H1 (cell line): ENCODE measurements around the gene AASDHPPT. TPM values are rescaled to one million over a fixed set of nuclear protein-coding genes. Genes with fewer than 3 reads are reported as not detected.

Experiments used
- CTCF ChIA-PET: fragments of 300-600 bp; sonication (Branson Sonifier 250); formaldehyde crosslinking; loops from one replicate; lab custom pipeline; 2021; ENCODE audit not compliant: partially characterized antibody; lab: Charles Lee
- POLR2A ChIA-PET: fragments of 300-600 bp; sonication (Branson Sonifier 250); formaldehyde crosslinking; loops from one replicate; lab custom pipeline; 2021; ENCODE audit warnings: inconsistent platforms; ENCODE audit not compliant: partially characterized antibody; lab: Charles Lee
- DNase-seq, 2 experiments: peaks; one replicate each; pipeline versions ENCODE4 v3.0.0 to v3.0.0-alpha.2; 2010 to 2022; ENCODE audit warnings: low spot score in 2 of 2, low read depth in 1 of 2, mixed read lengths in 1 of 2
- FAIRE-seq: peaks from 2 replicates; lab custom pipeline; 2011; peaks lifted over from hg19 to GRCh38; lab: Jason Lieb, UNC
- H2AFZ ChIP-seq: 2 replicates; pipeline ENCODE4 v1.8.1; 2012; ENCODE audit warnings: low read length, inconsistent platforms
- H2AK5ac ChIP-seq: 2 replicates; pipeline ENCODE4 v1.6.1; 2013; ENCODE audit warnings: low read depth, low read length
- H2BK120ac ChIP-seq: replicated peaks from 2 replicates; pipeline ENCODE3; 2013; ENCODE audit warnings: low read depth, low read length, inconsistent platforms
- H2BK12ac ChIP-seq: 2 replicates; pipeline ENCODE4 v1.6.1; 2013; ENCODE audit warnings: low read depth, low read length
- H2BK15ac ChIP-seq: 2 replicates; pipeline ENCODE4 v1.6.1; 2013; ENCODE audit warnings: low read length
- H2BK20ac ChIP-seq: 2 replicates; pipeline ENCODE4 v1.6.1; 2013; ENCODE audit warnings: low read length
- H2BK5ac ChIP-seq: 2 replicates; pipeline ENCODE4 v1.6.1; 2013; ENCODE audit warnings: low read depth, low read length
- H3K14ac ChIP-seq: 2 replicates; pipeline ENCODE4 v1.6.1; 2013; ENCODE audit warnings: inconsistent platforms; ENCODE audit not compliant: insufficient read length
- H3K18ac ChIP-seq: 2 replicates; pipeline ENCODE4 v1.6.1; 2013; ENCODE audit warnings: low read length; ENCODE audit errors: extremely low read depth
- H3K23ac ChIP-seq: 2 replicates; pipeline ENCODE4 v1.6.1; 2013; ENCODE audit warnings: inconsistent platforms; ENCODE audit not compliant: insufficient read length
- H3K23me2 ChIP-seq: 2 replicates; pipeline ENCODE4 v1.6.1; 2013; ENCODE audit warnings: low read depth, low read length
- H3K27ac ChIP-seq: 2 replicates; pipeline ENCODE4 v1.6.1; 2011; ENCODE audit warnings: low read depth, low read length, inconsistent platforms
- H3K27me3 ChIP-seq, 4 experiments: replicated peaks in 1 of 4; 1 replicate in 1 of 4; 2 replicates in 3 of 4; pipeline versions ENCODE4 v1.6.1 to v1.8.1; 2011 to 2013; ENCODE audit warnings: low read length in 3 of 4, mild to moderate bottlenecking in 3 of 4, inconsistent platforms in 2 of 4, mixed read lengths in 2 of 4, moderate library complexity in 1 of 4; ENCODE audit not compliant: control insufficient read depth in 3 of 4, insufficient read depth in 3 of 4; ENCODE audit errors: extremely low read depth in 1 of 4
- H3K36me3 ChIP-seq, 4 experiments: 2 replicates each; pipeline versions ENCODE4 v1.6.1 to v1.8.1; 2011 to 2013; ENCODE audit warnings: mild to moderate bottlenecking in 4 of 4, low read length in 3 of 4, moderate library complexity in 2 of 4, control low read depth in 1 of 4, inconsistent platforms in 1 of 4; ENCODE audit not compliant: insufficient read depth in 4 of 4, control insufficient read depth in 2 of 4
- H3K4ac ChIP-seq: replicated peaks from 2 replicates; pipeline ENCODE3; 2013; ENCODE audit warnings: low read length, low read depth, mixed read lengths, inconsistent platforms; ENCODE audit not compliant: insufficient read length
- H3K4me1 ChIP-seq, 4 experiments: replicated peaks in 1 of 4; 1 replicate in 1 of 4; 2 replicates in 3 of 4; pipeline versions ENCODE4 v1.6.1 to v1.8.1; 2011 to 2013; ENCODE audit warnings: low read length in 3 of 4, inconsistent platforms in 2 of 4, mixed read lengths in 1 of 4; ENCODE audit not compliant: insufficient read depth in 4 of 4, control insufficient read depth in 3 of 4
- H3K4me2 ChIP-seq, 2 experiments: 2 replicates each; pipeline versions ENCODE4 v1.6.1 to v1.8.1; 2011 to 2013; ENCODE audit warnings: low read depth in 2 of 2, low read length in 2 of 2, control low read depth in 1 of 2, inconsistent platforms in 1 of 2, mild to moderate bottlenecking in 1 of 2; ENCODE audit not compliant: insufficient read depth in 1 of 2
- H3K4me3 ChIP-seq, 4 experiments: fragments of 200-600, 300-600 bp in 1 of 4; sonication (generic), shearing (Covaris generic), sonication (Bioruptor Twin) in 1 of 4; 2 replicates each; pipeline versions ENCODE4 v1.5.1 to v1.8.1; 2011 to 2016; ENCODE audit warnings: low read length in 4 of 4, low read depth in 3 of 4, control low read depth in 2 of 4, inconsistent platforms in 2 of 4, mild to moderate bottlenecking in 2 of 4, mixed read lengths in 1 of 4, moderate library complexity in 1 of 4; ENCODE audit not compliant: insufficient read depth in 2 of 4; ENCODE audit errors: extremely low read depth in 1 of 4
- H3K56ac ChIP-seq: replicated peaks from 2 replicates; pipeline ENCODE3; 2013; ENCODE audit warnings: low read depth, mild to moderate bottlenecking, mixed read lengths, low read length, inconsistent platforms; ENCODE audit not compliant: insufficient read length
- H3K79me1 ChIP-seq: 2 replicates; pipeline ENCODE4 v1.6.1; 2013; ENCODE audit warnings: low read depth, low read length, control low read depth
- H3K79me2 ChIP-seq, 2 experiments: 2 replicates each; pipeline versions ENCODE4 v1.6.1 to v1.8.1; 2012 to 2013; ENCODE audit warnings: low read length in 2 of 2, mild to moderate bottlenecking in 2 of 2, inconsistent platforms in 1 of 2; ENCODE audit not compliant: insufficient read depth in 2 of 2, control insufficient read depth in 1 of 2
- H3K9ac ChIP-seq, 4 experiments: replicated peaks in 1 of 4; 1 replicate in 1 of 4; 2 replicates in 3 of 4; pipeline versions ENCODE4 v1.6.1 to v1.8.1; 2011 to 2013; ENCODE audit warnings: low read depth in 3 of 4, low read length in 3 of 4, control low read depth in 2 of 4, mild to moderate bottlenecking in 2 of 4, moderate library complexity in 2 of 4, inconsistent platforms in 1 of 4; ENCODE audit errors: extremely low read depth in 1 of 4
- H3K9me3 ChIP-seq, 2 experiments: 2 replicates each; pipeline versions ENCODE4 v1.6.1 to v1.8.1; 2012 to 2013; ENCODE audit warnings: mild to moderate bottlenecking in 2 of 2, moderate library complexity in 2 of 2, control low read depth in 1 of 2, inconsistent platforms in 1 of 2, low read depth in 1 of 2, low read length in 1 of 2, mixed read lengths in 1 of 2; ENCODE audit not compliant: insufficient read depth in 2 of 2
- H4K20me1 ChIP-seq, 2 experiments: replicated peaks in 1 of 2; 2 replicates each; pipeline versions ENCODE3 to v1.8.1; 2011 to 2013; ENCODE audit warnings: inconsistent platforms in 2 of 2, low read length in 2 of 2, mild to moderate bottlenecking in 1 of 2; ENCODE audit not compliant: insufficient read depth in 2 of 2, control insufficient read depth in 1 of 2
- H4K5ac ChIP-seq: 2 replicates; pipeline ENCODE4 v1.6.1; 2013; ENCODE audit warnings: low read length, low read depth, mixed read lengths, inconsistent platforms; ENCODE audit not compliant: insufficient read length
- H4K8ac ChIP-seq: 2 replicates; pipeline ENCODE4 v1.8.0; 2013; ENCODE audit warnings: mild to moderate bottlenecking, moderate library complexity, low read length, inconsistent platforms; ENCODE audit not compliant: insufficient read depth; ENCODE audit errors: extremely low read depth
- H4K91ac ChIP-seq: replicated peaks from 2 replicates; pipeline ENCODE3; 2013; ENCODE audit warnings: low read length, mixed read lengths, inconsistent platforms; ENCODE audit not compliant: insufficient read length
- EP300 ChIP-seq, 2 experiments: IDR thresholded peaks; 1 replicate in 1 of 2; 2 replicates in 1 of 2; pipeline ENCODE4 v1.6.1; 2011 to 2012; ENCODE audit warnings: low read depth in 2 of 2, low read length in 2 of 2, mild to moderate bottlenecking in 2 of 2, borderline replicate concordance in 1 of 2, inconsistent platforms in 1 of 2, moderate library complexity in 1 of 2
- MAX ChIP-seq: IDR thresholded peaks from 2 replicates; pipeline ENCODE4 v1.6.1; 2012; ENCODE audit warnings: inconsistent platforms
- SIN3A ChIP-seq, 2 experiments: IDR thresholded peaks in 1 of 2; conservative IDR thresholded peaks in 1 of 2; 2 replicates each; pipeline ENCODE4 v1.6.1; 2011 to 2012; ENCODE audit warnings: low read length in 2 of 2, improper control_type of control experiment in 1 of 2, low read depth in 1 of 2, mild to moderate bottlenecking in 1 of 2
- SP1 ChIP-seq: IDR thresholded peaks from 2 replicates; pipeline ENCODE4 v1.6.1; 2011; ENCODE audit warnings: low read depth, low read length
- TAF7 ChIP-seq: optimal IDR thresholded peaks from 2 replicates; pipeline ENCODE3; 2011; ENCODE audit warnings: low read depth, mild to moderate bottlenecking, inconsistent platforms, low read length, moderate library complexity, borderline replicate concordance
- WGBS, 2 experiments: shearing (Covaris generic) in 1 of 2; methylation state at CpG; one replicate each; pipeline versions ENCODE4 v1.1.6 to v1.1.7; 2013 to 2015; ENCODE audit warnings: low lambda C conversion rate in 2 of 2, mixed read lengths in 2 of 2, inconsistent platforms in 1 of 2, low coverage in 1 of 2, missing lambda C conversion rate in 1 of 2; ENCODE audit not compliant: insufficient replicate concordance in 2 of 2, insufficient coverage in 1 of 2, insufficient read length in 1 of 2; ENCODE audit errors: extremely low coverage in 1 of 2, missing lambda C conversion rate in 1 of 2; 5-methylcytosine and 5-hydroxymethylcytosine counted together
- long read RNA-seq, 2 experiments: library from RNA in 1 of 2; library from capped mRNA in 1 of 2; stranded (forward); transcript quantifications; one replicate each; pipeline ENCODE4 v2.0.0, GENCODE V29; 2021; ENCODE audit warnings: inconsistent platforms in 1 of 2
- polyA minus RNA-seq, 3 experiments: library from RNA; depleted of rRNA, polyadenylated mRNA; stranded (reverse); fragments of >200 nt; gene quantifications; 1 replicate in 2 of 3; 2 replicates in 1 of 3; pipeline ENCODE4 v1.2.3, GENCODE V29; 2011
- polyA plus RNA-seq, 7 experiments: library from polyadenylated mRNA; depleted of rRNA in 3 of 7; stranded (reverse) in 5 of 7; unstranded in 2 of 7; fragments of >200 nt in 5 of 7; fragments of 200-250 nt in 2 of 7; gene quantifications; 1 replicate in 5 of 7; 2 replicates in 1 of 7; 4 replicates in 1 of 7; pipeline versions ENCODE4 v1.2.1 to v1.2.3, GENCODE V29; 2011 to 2013; ENCODE audit warnings: missing spikeins in 2 of 7, mixed read lengths in 2 of 7
- total RNA-seq: library from RNA; stranded (reverse); fragmentation: NEBNext Ultra II Directional; extraction: Animal tissue kit (Norgen Biotek cat#: 25700); gene quantifications from 2 replicates; pipeline ENCODE4 v1.2.1, GENCODE V29; 2021

The AASDHPPT gene, protein sequence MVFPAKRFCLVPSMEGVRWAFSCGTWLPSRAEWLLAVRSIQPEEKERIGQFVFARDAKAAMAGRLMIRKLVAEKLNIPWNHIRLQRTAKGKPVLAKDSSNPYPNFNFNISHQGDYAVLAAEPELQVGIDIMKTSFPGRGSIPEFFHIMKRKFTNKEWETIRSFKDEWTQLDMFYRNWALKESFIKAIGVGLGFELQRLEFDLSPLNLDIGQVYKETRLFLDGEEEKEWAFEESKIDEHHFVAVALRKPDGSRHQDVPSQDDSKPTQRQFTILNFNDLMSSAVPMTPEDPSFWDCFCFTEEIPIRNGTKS
- total RNA-seq (41.1 and 42.2 TPM in 2 replicates), polyA plus RNA-seq (2011; rRNA removed) (10.9 and 15.7 TPM in 2 replicates), polyA minus RNA-seq (2011; rRNA and poly(A)+ RNA removed) (18.2 TPM in 2 replicates)
- polyA plus RNA-seq (2011; cell fraction: cytosol; rRNA removed) = 23.1 TPM
- polyA plus RNA-seq (2011; cell fraction: nucleus; rRNA removed) = 12.6 TPM
- polyA plus RNA-seq (2012, experiment 1 of 2) = 23.0 to 38.7 TPM (median 27.1 TPM) in 4 replicates
- polyA plus RNA-seq (2012, experiment 2 of 2) = 1.9 TPM
- 20.8 TPM for polyA plus RNA-seq (2013, experiment 1 of 2)
- 21.2 TPM for polyA plus RNA-seq (2013, experiment 2 of 2)
- polyA minus RNA-seq (2011; cell fraction: cytosol; rRNA and poly(A)+ RNA removed) = 24.9 TPM
- 40.3 TPM for polyA minus RNA-seq (2011; cell fraction: nucleus; rRNA and poly(A)+ RNA removed)
- long read RNA-seq, experiment 1, transcript AASDHPPT-201 (6 exons, 2,955 nt) = major isoform, 25 of 39 reads
- long read RNA-seq, experiment 1, partial matches to known transcripts = 9 of 39 reads
- long read RNA-seq, experiment 1, other reads (novel, unspliced or antisense) = 5 of 39 reads
- long read RNA-seq, experiment 2, transcript AASDHPPT-201 (6 exons, 2,955 nt) = major isoform, 81 of 85 reads
- long read RNA-seq, experiment 2, partial matches to known transcripts = 1 of 85 reads
- long read RNA-seq, experiment 2, other reads (novel, unspliced or antisense) = 3 of 85 reads

GRCh38 chr11:106077609-106078455, at the start of gene AASDHPPT:
AASDHPPT (plus strand) TSS chr11:106077662; CDS start chr11:106077711, 49 bp downstream.
- H3K23ac ChIP-seq = no peak within 1 kb of the TSS
- no peak within 1 kb of the TSS for H3K14ac ChIP-seq
- no peak within 1 kb of the TSS for H2BK15ac ChIP-seq
- H2BK12ac ChIP-seq = no peak within 1 kb of the TSS; the same call in 1 of the 2 replicates
- H2BK120ac ChIP-seq = no peak within 1 kb of the TSS
- peak within 1 kb of the TSS; percentile 95 for H3K56ac ChIP-seq
- H3K27me3 ChIP-seq = no peaks in the 10 kb centered on the region
- peak within 1 kb of the TSS; percentile 88 for H2AFZ ChIP-seq
- FAIRE-seq (no peak), DNase-seq (no peak)
- H4K20me1 ChIP-seq = peaks cover 0 to 2% of the 10 kb centered on the region in 2 experiments
- H3K79me2 ChIP-seq = peaks cover 6 to 50% of the 10 kb centered on the region in 2 experiments; a peak in 3 of 4 replicates
- peaks cover 0 to 35% (median 23%) of the 10 kb centered on the region in 4 experiments; a peak in 6 of 8 replicates for H3K36me3 ChIP-seq
- peak within 1 kb of the TSS; percentile 98 for H4K8ac ChIP-seq
- H3K79me1 ChIP-seq = no peaks in the 10 kb centered on the region
- H4K5ac ChIP-seq = peak within 1 kb of the TSS; percentile 99
- H3K4me1 ChIP-seq = peaks cover 0 to 7% (median 1%) of the 10 kb centered on the region in 4 experiments; a peak in 2 of 7 replicates
- peak within 1 kb of the TSS; percentile 77 to 90 for H3K4me2 ChIP-seq
- H3K18ac ChIP-seq = peak within 1 kb of the TSS; percentile 99
- peak within 1 kb of the TSS; percentile 93 to 99 (median 96) for H3K9ac ChIP-seq
- peak within 1 kb of the TSS; percentile 96 for H4K91ac ChIP-seq
- WGBS, 2 experiments = 2% methylated on average over 40 of the region's 55 CpGs; no CpG with 5 or more reads in 1 of the 2 experiments
- no peak within 1 kb of the TSS for H2AK5ac ChIP-seq
- H3K4ac ChIP-seq = peak within 1 kb of the TSS; percentile 99
- peak within 1 kb of the TSS; percentile 82 to 93 (median 88) for H3K4me3 ChIP-seq
- H2BK20ac ChIP-seq = no peak within 1 kb of the TSS
- H3K27ac ChIP-seq = peak within 1 kb of the TSS; percentile 98
- ChIA-PET CTCF (interaction anchor here (0.8 to 1.8 kb wide), 6 partner anchors 8 to 138 kb away, joined by 3 to 12 read pairs (median 3); no protein-coding TSS in a partner anchor), POLR2A (interaction anchor here (0.6 to 2.3 kb wide), 3 partner anchors 8 to 851 kb away, joined by 3 to 6 read pairs (median 3); no protein-coding TSS in a partner anchor)
- peak within 1 kb of the TSS; percentile 97 for H2BK5ac ChIP-seq
- peaks cover 2% of the 10 kb centered on the region; the same call in 1 of the 2 replicates for H3K23me2 ChIP-seq
- no peaks in the 10 kb centered on the region for H3K9me3 ChIP-seq
- TF ChIP-seq SP1 = no peak
- TF ChIP-seq SIN3A (conservative IDR thresholded peaks at IDR 0.05 in 1 of 2, IDR thresholded peaks at IDR 0.05 in 1 of 2; ENCODE audit: low read depth in 1 of 2, low read length in 2 of 2) = peak; percentile 55 to 62; a peak in 2 of 4 replicates
- TF ChIP-seq TAF7 = no peak
- peak; percentile 52 for TF ChIP-seq MAX
- no peak for TF ChIP-seq EP300 (IDR thresholded peaks at IDR 0.05; ENCODE audit: borderline replicate concordance in 1 of 2, low read depth in 2 of 2, low read length in 2 of 2)
